PC-9 (cell line): Measurements from ENCODE around the gene TOMM70. TPM values are rescaled to one million over a fixed set of nuclear protein-coding genes. Genes with fewer than 3 reads are reported as not detected.
"Not testable (repeated sequence)": the region's sequence is repeated elsewhere in the genome, so short reads cannot be mapped to it uniquely, and the experiment has no call there.

Experiments
- Bru-seq: library from RNA; stranded (reverse); fragments of 400-500 nt; gene quantifications from one replicate; lab custom pipeline; 2021; lab: Mats Ljungman, UMichigan
- BruChase-seq, 2 experiments: library from RNA; stranded (reverse); fragments of 400-500 nt; gene quantifications; one replicate each; lab custom pipeline; 2021; lab: Mats Ljungman, UMichigan
- BruUV-seq: library from RNA; stranded (reverse); fragments of 400-500 nt; replicated peaks from 2 replicates; lab custom pipeline; 2021; lab: Mats Ljungman, UMichigan
- CTCF ChIA-PET: fragments of 300-600 bp; sonication (Branson Sonifier 250); formaldehyde crosslinking; loops from one replicate; lab custom pipeline; 2022; ENCODE audit warnings: antibody characterized with exemption; lab: Charles Lee
- POLR2A ChIA-PET: fragments of 300-600 bp; sonication (Branson Sonifier 250); formaldehyde crosslinking; loops from one replicate; lab custom pipeline; 2022; ENCODE audit warnings: antibody characterized with exemption; ENCODE audit not compliant: unreplicated experiment; lab: Charles Lee
- DNase-seq, 2 experiments: peaks; one replicate each; pipeline versions ENCODE4 v3.0.0 to v3.0.0-alpha.2; 2015 to 2022; ENCODE audit warnings: mixed read lengths in 1 of 2
- H2AFZ ChIP-seq: fragments of 200-600 bp; sonication (generic); 2 replicates; pipeline ENCODE4 v1.8.1; 2017; ENCODE audit warnings: antibody characterized with exemption
- H3F3A ChIP-seq: fragments of 200-600 bp; sonication (generic); 2 replicates; pipeline ENCODE4 v1.8.1; 2017; ENCODE audit warnings: antibody characterized with exemption, mild to moderate bottlenecking, low read depth; ENCODE audit not compliant: insufficient read depth
- H3K27ac ChIP-seq: fragments of 200-600 bp; sonication (generic); 2 replicates; pipeline ENCODE4 v1.6.1; 2016; ENCODE audit warnings: mixed run types
- H3K27me3 ChIP-seq: fragments of 200-600 bp; sonication (generic); 2 replicates; pipeline ENCODE4 v1.6.1; 2016; ENCODE audit warnings: low read depth, mixed run types; ENCODE audit not compliant: insufficient read depth
- H3K36me3 ChIP-seq: fragments of 200-600 bp; sonication (generic); 2 replicates; pipeline ENCODE4 v1.6.1; 2016; ENCODE audit warnings: low read depth, mixed run types
- H3K4me1 ChIP-seq: fragments of 200-600 bp; sonication (generic); replicated peaks from 2 replicates; pipeline ENCODE4 v1.6.1; 2016; ENCODE audit warnings: mixed run types; ENCODE audit not compliant: insufficient read depth
- H3K4me2 ChIP-seq: fragments of 200-600 bp; sonication (generic); 2 replicates; pipeline ENCODE4 v1.6.1; 2017; ENCODE audit warnings: mixed run types
- H3K4me3 ChIP-seq: fragments of 200-600 bp; sonication (generic); 2 replicates; pipeline ENCODE4 v1.6.1; 2016; ENCODE audit warnings: mixed run types
- H3K79me2 ChIP-seq: fragments of 200-600 bp; sonication (generic); 2 replicates; pipeline ENCODE4 v1.6.1; 2017; ENCODE audit warnings: low read depth, mixed run types
- H3K9me2 ChIP-seq: fragments of 200-600 bp; sonication (generic); 2 replicates; pipeline ENCODE4 v1.8.1; 2017; ENCODE audit warnings: mild to moderate bottlenecking; ENCODE audit not compliant: insufficient read depth
- H3K9me3 ChIP-seq: fragments of 200-600 bp; sonication (generic); 2 replicates; pipeline ENCODE4 v1.8.1; 2016; ENCODE audit warnings: low read depth; ENCODE audit not compliant: insufficient read depth
- H4K20me1 ChIP-seq: fragments of 200-600 bp; sonication (generic); 2 replicates; pipeline ENCODE4 v1.8.1; 2017; ENCODE audit not compliant: insufficient read depth
- CTCF ChIP-seq: fragments of 200-600 bp; sonication (generic); conservative IDR thresholded peaks from 2 replicates; pipeline ENCODE4 v1.6.1; 2017; ENCODE audit warnings: mixed run types, antibody characterized with exemption, mild to moderate bottlenecking, moderate library complexity
- EZH2 ChIP-seq: fragments of 200-600 bp; sonication (generic); IDR thresholded peaks from 2 replicates; pipeline ENCODE4 v1.8.0; 2017; ENCODE audit warnings: antibody characterized with exemption, low read depth
- intact Hi-C: fragments of 100-400 bp; cut with micrococcal nuclease; formaldehyde crosslinking; loops from one replicate; pipeline ENCODE4 v1.10.0; 2022; ENCODE audit not compliant: unreplicated experiment
- long read RNA-seq: library from polyadenylated mRNA; stranded (forward); transcript quantifications from one replicate; pipeline ENCODE4 v2.0.0, GENCODE V29; 2022
- total RNA-seq: library from RNA; stranded (reverse); gene quantifications from 2 replicates; pipeline ENCODE4 v1.2.3, GENCODE V29; 2021

The TOMM70 gene
- total RNA-seq (63.7 and 65.2 TPM in 2 replicates), Bru-seq, nascent RNA (percentile 94 among the genes with signal in this experiment), BruChase-seq, experiment 1, labeled RNA remaining after a 2-hour chase (percentile 90 among the genes with signal in this experiment), BruChase-seq, experiment 2, labeled RNA remaining after a 6-hour chase (percentile 96 among the genes with signal in this experiment)
- long read RNA-seq, full-length matches to known transcripts, result 37 of 55 reads
- long read RNA-seq, partial matches to known transcripts, result 9 of 55 reads
- long read RNA-seq, other reads (novel, unspliced or antisense), result 9 of 55 reads

- H2AFZ ChIP-seq, result peak within 1 kb of the TSS; percentile 91
- no TSS peak for BruUV-seq
- peak within 1 kb of the TSS; percentile 93 for H3K4me2 ChIP-seq
- peak within 1 kb of the TSS; percentile 78 for H3K27ac ChIP-seq
- TF ChIP-seq CTCF (no peak), EZH2 (no peak)
- intact Hi-C loops, result loop anchor here (2.0 to 5.0 kb wide), 4 partner anchors 66 to 1274 kb away; partner anchors contain the start of genes CMSS1, NIT2 and TBC1D23
- H3K79me2 ChIP-seq, result peaks cover 88% of the 10 kb centered on the region
- peaks cover 4% of the 10 kb centered on the region; the same call in 1 of the 2 replicates for H3K9me3 ChIP-seq
- H3K27me3 ChIP-seq, result no peaks in the 10 kb centered on the region
- H3K4me1 ChIP-seq, result peaks cover 36% of the 10 kb centered on the region
- ChIA-PET CTCF (interaction anchor here (0.5 to 1.2 kb wide), 2 partner anchors 62 to 314 kb away, joined by 4 to 5 read pairs; no protein-coding TSS in a partner anchor), POLR2A (interaction anchor here (0.6 to 0.8 kb wide), 12 partner anchors 9 to 1442 kb away, joined by 3 to 8 read pairs (median 4); no protein-coding TSS in a partner anchor)
- H4K20me1 ChIP-seq, result peaks cover 39% of the 10 kb centered on the region
- DNase-seq, result peak; percentile 97 to 98
- H3F3A ChIP-seq, result peaks cover 11% of the 10 kb centered on the region; the same call in 1 of the 2 replicates
- H3K9me2 ChIP-seq, result no peaks in the 10 kb centered on the region
- peaks cover 23% of the 10 kb centered on the region; the same call in 1 of the 2 replicates for H3K36me3 ChIP-seq
- peak within 1 kb of the TSS; percentile 83 for H3K4me3 ChIP-seq
Observed at GRCh38 chr3:100400780-100401673, at the start of gene TOMM70, which contains the start of gene LNP1. TOMM70 (minus strand) TSS chr3:100401089; CDS start chr3:100400949, 140 bp downstream. LNP1 (plus strand) TSS chr3:100401539; CDS start chr3:100429730, 28,191 bp downstream.

- 0 out of 2 replicates have a peak overlapping the region, but pooled peaks have one; percentile 17 for H2AFZ ChIP-seq
- H4K20me1 ChIP-seq, result no peaks in the 10 kb centered on the region
- no TSS peak for BruUV-seq
- ChIA-PET POLR2A (no interaction called here), CTCF (no interaction called here)
- no peak overlapping the region for H3K4me3 ChIP-seq
- no peaks in the 10 kb centered on the region for H3K36me3 ChIP-seq
- DNase-seq, result no peak
- intact Hi-C loops, result no loop called here
- H3K79me2 ChIP-seq, result no peaks in the 10 kb centered on the region
- no peaks in the 10 kb centered on the region for H3K27me3 ChIP-seq
- H3K4me1 ChIP-seq, result no peaks in the 10 kb centered on the region
- TF ChIP-seq EZH2, result no peak
- TF ChIP-seq CTCF, result no peak
- no peak overlapping the region for H3K4me2 ChIP-seq
- no peaks in the 10 kb centered on the region for H3K9me2 ChIP-seq
- H3K9me3 ChIP-seq, result peaks cover 3% of the 10 kb centered on the region
- no peak overlapping the region for H3K27ac ChIP-seq
- no peaks in the 10 kb centered on the region for H3F3A ChIP-seq
Observed at GRCh38 chr3:100449214-100449613, 48.3 kb upstream of the TOMM70 start.

DNA sequence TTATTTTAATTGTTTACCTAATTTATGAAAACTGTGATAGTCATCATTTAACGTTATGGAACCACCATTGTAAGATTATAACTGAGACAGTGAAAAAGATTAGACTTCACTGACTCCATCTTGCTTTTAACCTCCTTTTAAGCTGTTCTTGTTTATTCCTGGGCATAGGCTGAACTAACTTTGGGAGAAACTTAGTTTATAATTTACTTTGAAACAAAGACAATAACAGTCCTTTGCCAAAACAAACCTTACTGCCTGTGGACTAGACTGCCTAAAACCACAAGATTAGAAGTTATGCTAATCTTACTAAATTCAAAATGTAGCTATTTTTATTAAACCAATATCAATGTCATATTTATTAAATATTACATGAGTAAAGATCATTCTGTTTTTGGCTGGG is 47.2 kb upstream of the TOMM70 start:
- intact Hi-C loops, result no loop called here
- Histone ChIP-seq H3K36me3 (no peaks in the 10 kb centered on the region), H3K4me3 (no peak overlapping the region), H2AFZ (no peak overlapping the region), H3F3A (no peaks in the 10 kb centered on the region), H3K9me2 (no peaks in the 10 kb centered on the region), H3K4me2 (no peak overlapping the region), H3K27ac (no peak overlapping the region), H3K4me1 (no peaks in the 10 kb centered on the region), H3K9me3 (peaks cover 7% of the 10 kb centered on the region), H3K27me3 (no peaks in the 10 kb centered on the region), H4K20me1 (no peaks in the 10 kb centered on the region), H3K79me2 (no peaks in the 10 kb centered on the region)
- no TSS peak for BruUV-seq
- CTCF ChIA-PET, result interaction anchor here (0.6 kb wide), 1 partner anchor 1853 kb away, joined by 3 read pairs; no protein-coding TSS in a partner anchor
- DNase-seq, result no peak
- POLR2A ChIA-PET, result interaction anchor here (0.7 kb wide), 1 partner anchor 31 kb away, joined by 3 read pairs; no protein-coding TSS in a partner anchor
- TF ChIP-seq CTCF (no peak), EZH2 (no peak)

- H3K36me3 ChIP-seq, intact Hi-C loops, H3K27me3 ChIP-seq, DNase-seq, POLR2A ChIA-PET, H4K20me1 ChIP-seq, H2AFZ ChIP-seq, H3K4me3 ChIP-seq, H3K9me3 ChIP-seq, H3K9me2 ChIP-seq, H3K4me2 ChIP-seq, H3K4me1 ChIP-seq, H3K27ac ChIP-seq, CTCF ChIA-PET, BruUV-seq, H3F3A ChIP-seq, H3K79me2 ChIP-seq: not testable (repeated sequence)
Observed at GRCh38 chr3:100447067-100447466, 46.2 kb upstream of the TOMM70 start.
